ENCODE data around the gene ZBTB49. TPM values are rescaled to one million over a fixed set of nuclear protein-coding genes. Genes with fewer than 3 reads are reported as not detected.
A peak's percentile ranks its signal among the peaks of the same experiment; 100 is the strongest.

The ZBTB49 gene
- polyA plus RNA-seq, 1 experiment: 1.9 TPM

- Histone ChIP-seq H3K4me3 (ENCODE audit: low read depth, low read length) (no peak overlapping the region), H3K36me3 (ENCODE audit: control insufficient read depth, insufficient read depth, low read length) (peaks cover 10% of the 10 kb centered on the region), H3K27me3 (ENCODE audit: control insufficient read depth, insufficient read depth, low read length) (no peaks in the 10 kb centered on the region)
- no peak for TF ChIP-seq CTCF (IDR thresholded peaks at IDR 0.05; ENCODE audit: insufficient read depth, low read depth, low read length)
- DNase-seq (ENCODE audit: low read depth): no peak
- POLR2A ChIA-PET: no interaction called here
- CTCF ChIA-PET: interaction anchor here (1.1 kb wide), 1 partner anchor 13 kb away, joined by 3 read pairs; no protein-coding TSS in a partner anchor
Measured at GRCh38 chr4:4306920-4307319, 16.9 kb downstream of the ZBTB49 start.

GRCh38 chr4:4308800-4309441 lies 18.9 kb downstream of the ZBTB49 start:
- POLR2A ChIA-PET: no interaction called here
- DNase-seq (ENCODE audit: low read depth): peak; percentile 18
- CTCF ChIA-PET: no interaction called here

GRCh38 chr4:4311193-4311592 lies 21.1 kb downstream of the ZBTB49 start:
- no peak for TF ChIP-seq CTCF (IDR thresholded peaks at IDR 0.05; ENCODE audit: insufficient read depth, low read depth, low read length)
- no peak overlapping the region for H3K4me3 ChIP-seq (ENCODE audit: low read depth, low read length)
- H3K27me3 ChIP-seq (ENCODE audit: control insufficient read depth, insufficient read depth, low read length): no peaks in the 10 kb centered on the region
- DNase-seq (ENCODE audit: low read depth): no peak
- peaks cover 19% of the 10 kb centered on the region for H3K36me3 ChIP-seq (ENCODE audit: control insufficient read depth, insufficient read depth, low read length)
- CTCF ChIA-PET: no interaction called here
- POLR2A ChIA-PET: no interaction called here

More at GRCh38 chr4:4308800-4309441, 18.9 kb downstream of the ZBTB49 start:
- H3K36me3 ChIP-seq (ENCODE audit: control insufficient read depth, insufficient read depth, low read length): peaks cover 11% of the 10 kb centered on the region
- no peak overlapping the region for H3K4me3 ChIP-seq (ENCODE audit: low read depth, low read length)
- no peak for TF ChIP-seq CTCF (IDR thresholded peaks at IDR 0.05; ENCODE audit: insufficient read depth, low read depth, low read length)
- H3K27me3 ChIP-seq (ENCODE audit: control insufficient read depth, insufficient read depth, low read length): no peaks in the 10 kb centered on the region

- ChIA-PET CTCF (no interaction called here), POLR2A (no interaction called here)
- H3K27me3 ChIP-seq (ENCODE audit: control insufficient read depth, insufficient read depth, low read length): no peaks in the 10 kb centered on the region
- DNase-seq (ENCODE audit: low read depth): no peak
- H3K4me3 ChIP-seq (ENCODE audit: low read depth, low read length): no peak overlapping the region
- peaks cover 18% of the 10 kb centered on the region for H3K36me3 ChIP-seq (ENCODE audit: control insufficient read depth, insufficient read depth, low read length)
- no peak for TF ChIP-seq CTCF (IDR thresholded peaks at IDR 0.05; ENCODE audit: insufficient read depth, low read depth, low read length)
Measured at GRCh38 chr4:4315461-4316149, 25.6 kb downstream of the ZBTB49 start.

- Histone ChIP-seq H3K36me3 (ENCODE audit: control insufficient read depth, insufficient read depth, low read length) (peaks cover 21% of the 10 kb centered on the region), H3K4me3 (ENCODE audit: low read depth, low read length) (no peak overlapping the region), H3K27me3 (ENCODE audit: control insufficient read depth, insufficient read depth, low read length) (no peaks in the 10 kb centered on the region)
- POLR2A ChIA-PET: no interaction called here
- no peak for TF ChIP-seq CTCF (IDR thresholded peaks at IDR 0.05; ENCODE audit: insufficient read depth, low read depth, low read length)
- DNase-seq (ENCODE audit: low read depth): no peak
- CTCF ChIA-PET: no interaction called here
Measured at GRCh38 chr4:4316150-4316495, 26.1 kb downstream of the ZBTB49 start.

All from BJ (cell line).